ENCODE measurements around the gene NT5E. TPM values are rescaled to one million over a fixed set of nuclear protein-coding genes. Genes with fewer than 3 reads are reported as not detected.

The NT5E gene
- total RNA-seq, 1 experiment from 2014 or later, result 0.81 TPM

- no peak for TF ChIP-seq NFE2L1 (CRISPR knock-in tag; IDR thresholded peaks at IDR 0.05)
- TF ChIP-seq CREM (CRISPR knock-in tag; IDR thresholded peaks at IDR 0.05), result no peak
- no peak for TF ChIP-seq NR3C1 (CRISPR knock-in tag; conservative IDR thresholded peaks at IDR 0.05; ENCODE audit: low read depth)
- no peak for TF ChIP-seq E2F5 (CRISPR knock-in tag; IDR thresholded peaks at IDR 0.05)
- no peaks in the 10 kb centered on the region for H3K27me3 Mint-ChIP-seq (ENCODE audit: low read depth)
- ChIA-PET CTCF (interaction anchor here (1.5 kb wide), 1 partner anchor 14 kb away, joined by 5 read pairs; no protein-coding TSS in a partner anchor), POLR2A (no interaction called here)
- no peak overlapping the region for H3K4me3 Mint-ChIP-seq
- peaks cover 26% of the 10 kb centered on the region for H3K36me3 Mint-ChIP-seq
- ATAC-seq, result no peak
- H3K4me1 Mint-ChIP-seq, result no peaks in the 10 kb centered on the region
- no peak for DNase-seq (ENCODE audit: low spot score)
- peaks cover 36% of the 10 kb centered on the region for H3K9me3 Mint-ChIP-seq
- no peak overlapping the region for H3K27ac Mint-ChIP-seq
These were observed 47.0 kb downstream of the NT5E start for GRCh38 chr6:85496856-85497255.

GRCh38 chr6:85498596-85499258 is 48.8 kb downstream of the NT5E start:
- H3K4me3 Mint-ChIP-seq, result no peak overlapping the region
- CTCF ChIA-PET, result interaction anchor here (0.9 to 2.5 kb wide), 3 partner anchors 15 to 144 kb away, joined by 3 to 8 read pairs (median 4); no protein-coding TSS in a partner anchor
- no peak for ATAC-seq
- TF ChIP-seq MAX (CRISPR knock-in tag; IDR thresholded peaks at IDR 0.05) (no peak), PREB (CRISPR knock-in tag; IDR thresholded peaks at IDR 0.05; ENCODE audit: borderline replicate concordance) (no peak), OVOL2 (CRISPR knock-in tag; IDR thresholded peaks at IDR 0.05; ENCODE audit: borderline replicate concordance) (no peak), ZBTB43 (CRISPR knock-in tag; IDR thresholded peaks at IDR 0.05) (no peak), ZNF281 (CRISPR knock-in tag; IDR thresholded peaks at IDR 0.05) (no peak), ERG (CRISPR knock-in tag; IDR thresholded peaks at IDR 0.05) (no peak), IRF1 (CRISPR knock-in tag; IDR thresholded peaks at IDR 0.05) (no peak), ZNF512 (CRISPR knock-in tag; IDR thresholded peaks at IDR 0.05; ENCODE audit: borderline replicate concordance) (no peak), ZSCAN18 (CRISPR knock-in tag; IDR thresholded peaks at IDR 0.05) (no peak), FOXP1 (CRISPR knock-in tag; IDR thresholded peaks at IDR 0.05; ENCODE audit: borderline replicate concordance) (no peak), ATF3 (CRISPR knock-in tag; conservative IDR thresholded peaks at IDR 0.05) (no peak), NR3C1 (CRISPR knock-in tag; conservative IDR thresholded peaks at IDR 0.05; ENCODE audit: low read depth) (no peak), ZBTB21 (CRISPR knock-in tag; IDR thresholded peaks at IDR 0.05; ENCODE audit: borderline replicate concordance) (no peak)

More at GRCh38 chr6:85498596-85499258, 48.8 kb downstream of the NT5E start:
- H3K4me1 Mint-ChIP-seq, result no peaks in the 10 kb centered on the region
- no peak for DNase-seq (ENCODE audit: low spot score)
- peaks cover 26% of the 10 kb centered on the region for H3K36me3 Mint-ChIP-seq
- H3K27me3 Mint-ChIP-seq (ENCODE audit: low read depth), result no peaks in the 10 kb centered on the region
- H3K9me3 Mint-ChIP-seq, result peaks cover 36% of the 10 kb centered on the region
- H3K27ac Mint-ChIP-seq, result no peak overlapping the region
- POLR2A ChIA-PET, result no interaction called here

All from WTC11 (cell line).